HepG2 (cell line): ENCODE measurements around the gene CNOT1. TPM values are rescaled to one million over a fixed set of nuclear protein-coding genes. Genes with fewer than 3 reads are reported as not detected.

Experiments used
- AFF4 ChIP-seq: sonication (generic); formaldehyde crosslinking; IDR thresholded peaks from 2 replicates; pipeline ENCODE4 v1.4.0; 2020; ENCODE audit warnings: missing genetic modification reagents
- CERS6 ChIP-seq: sonication (generic); formaldehyde crosslinking; IDR thresholded peaks from 2 replicates; pipeline ENCODE4 v1.5.0; 2020; ENCODE audit warnings: missing genetic modification reagents
- MXI1 ChIP-seq: IDR thresholded peaks from 3 replicates; pipeline ENCODE4 v1.6.1; 2012; ENCODE audit warnings: low read depth, low read length, inconsistent platforms, borderline replicate concordance
- MYC ChIP-seq: sonication (generic); formaldehyde crosslinking; IDR thresholded peaks from 2 replicates; pipeline ENCODE4 v1.9.0; 2021; ENCODE audit warnings: missing genetic modification reagents, borderline replicate concordance
- NCOA5 ChIP-seq: sonication (generic); formaldehyde crosslinking; IDR thresholded peaks from 2 replicates; pipeline ENCODE4 v1.4.0; 2020; ENCODE audit warnings: missing genetic modification reagents
- SIX4 ChIP-seq: sonication (generic); formaldehyde crosslinking; IDR thresholded peaks from 2 replicates; pipeline ENCODE4 v1.4.0; 2020; ENCODE audit warnings: missing genetic modification reagents
- SNAPC4 ChIP-seq: sonication (generic); formaldehyde crosslinking; IDR thresholded peaks from 2 replicates; pipeline ENCODE4 v1.4.0; 2020; ENCODE audit warnings: mild to moderate bottlenecking, missing genetic modification reagents
- TFDP1 ChIP-seq: IDR thresholded peaks from 2 replicates; pipeline ENCODE4 v1.6.1; 2016; ENCODE audit warnings: missing compliant biosample characterization, missing genetic modification reagents, borderline replicate concordance
- ZBTB26 ChIP-seq: IDR thresholded peaks from 2 replicates; pipeline ENCODE4 v1.6.1; 2016; ENCODE audit warnings: missing compliant biosample characterization, missing genetic modification reagents, borderline replicate concordance
- ZNF282 ChIP-seq: fragments of 450-650 bp; IDR thresholded peaks from 2 replicates; pipeline ENCODE4 v1.6.1; 2018; ENCODE audit not compliant: partially characterized antibody
- ZNF446 ChIP-seq: sonication (generic); formaldehyde crosslinking; IDR thresholded peaks from 2 replicates; pipeline ENCODE4 v1.5.0; 2020; ENCODE audit warnings: mild to moderate bottlenecking, missing genetic modification reagents
- ZNF503 ChIP-seq: sonication (generic); formaldehyde crosslinking; IDR thresholded peaks from 2 replicates; pipeline ENCODE4 v1.4.0; 2020; ENCODE audit warnings: missing genetic modification reagents
- ZNF619 ChIP-seq: sonication (generic); formaldehyde crosslinking; IDR thresholded peaks from 2 replicates; pipeline ENCODE4 v1.4.0; 2020; ENCODE audit warnings: mild to moderate bottlenecking, missing genetic modification reagents
- polyA plus RNA-seq, 8 experiments: library from polyadenylated mRNA; depleted of rRNA in 3 of 8; stranded (reverse) in 7 of 8; unstranded in 1 of 8; fragments of >200 nt; fragmentation: Illumina TruSeq in 4 of 8; extraction: Trizol in 4 of 8; gene quantifications; 2 replicates each; pipeline versions ENCODE4 v1.2.1 to v1.2.3, GENCODE V29; 2011 to 2016; ENCODE audit warnings: low read depth in 4 of 8, missing spikeins in 1 of 8, mixed read lengths in 1 of 8; ENCODE audit not compliant: insufficient read depth in 1 of 8
- total RNA-seq, 5 experiments: library from RNA; depleted of rRNA; stranded (reverse); fragments of >200 nt; fragmentation: Illumina TruSeq; extraction: Trizol; gene quantifications; 2 replicates each; pipeline ENCODE4 v1.2.3, GENCODE V29; 2016; ENCODE audit warnings: low read depth in 1 of 5

Gene CNOT1
- total and polyA plus RNA-seq, 2 of the 13 experiments (the other 11 are each of a cell fraction or from before 2014, with no cell fraction given), result 188 to 232 TPM

GRCh38 chr16:58515125-58515870, 114.3 kb downstream of the CNOT1 start, which contains the start of gene SETD6 (continued):
- TF ChIP-seq CERS6 (CRISPR knock-in tag) (peak; percentile 40; the same call in 1 of the 2 replicates), ZNF446 (peak; percentile 94; the same call in 1 of the 2 replicates), TFDP1 (CRISPR knock-in tag) (peak; percentile 95), MYC (peak; percentile 99), ZNF619 (peak; percentile 40; the same call in 1 of the 2 replicates), SNAPC4 (CRISPR knock-in tag) (peak; percentile 73; the same call in 1 of the 2 replicates), NCOA5 (no peak), ZNF282 (no peak), AFF4 (CRISPR knock-in tag) (no peak), MXI1 (peak; percentile 99), ZNF503 (CRISPR knock-in tag) (peak; percentile 50; the same call in 1 of the 2 replicates), ZBTB26 (CRISPR knock-in tag) (peak; percentile 74; the same call in 1 of the 2 replicates), SIX4 (CRISPR knock-in tag) (peak; percentile 19; the same call in 1 of the 2 replicates)
